Measurements from ENCODE around the gene ARRDC3.

ARRDC3 gene

DNA sequence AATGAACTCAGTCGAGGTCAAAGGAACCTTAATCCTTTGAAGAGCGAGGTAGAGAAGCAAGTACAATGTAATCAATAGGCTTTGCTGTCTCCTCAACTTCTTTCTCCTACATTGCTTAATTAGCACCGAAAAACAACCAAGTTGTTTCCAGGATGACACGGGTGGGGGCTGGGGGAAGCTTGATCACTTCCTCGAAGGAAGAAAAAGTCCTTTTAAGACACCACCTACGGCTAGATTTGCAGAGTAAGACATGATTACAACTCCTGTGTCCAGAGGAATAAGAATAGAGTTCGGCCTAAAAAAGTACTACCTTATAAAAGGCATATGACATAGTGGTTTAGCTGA is 811 bp upstream of the ARRDC3 start:
- DNase-seq, result no peak

DNA sequence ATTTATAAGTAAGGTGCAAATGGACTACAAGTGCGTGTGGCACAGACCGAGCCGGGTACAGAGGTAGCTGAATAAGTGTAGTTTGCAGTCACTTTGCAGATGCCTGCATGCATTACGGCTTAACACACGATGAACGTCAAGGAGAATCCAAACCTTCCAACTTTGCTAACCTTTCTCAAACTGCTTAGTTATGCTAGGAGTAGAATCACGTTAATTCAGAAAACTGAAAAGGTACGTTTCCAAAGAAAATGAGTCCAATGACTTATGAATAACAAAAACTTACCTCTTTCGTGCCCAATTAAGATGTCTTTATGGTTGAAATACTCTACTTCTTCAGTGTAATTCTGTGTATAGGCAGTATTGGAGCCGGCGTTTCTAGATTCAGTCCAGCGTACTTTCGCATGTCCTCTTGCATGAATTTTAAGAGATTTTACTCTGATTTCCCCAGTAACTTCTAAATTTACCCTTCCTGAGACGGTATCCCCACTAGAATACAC is 539 bp downstream of the ARRDC3 start:
- DNase-seq, result peak in 1 of 2 experiments; percentile 49

DNA sequence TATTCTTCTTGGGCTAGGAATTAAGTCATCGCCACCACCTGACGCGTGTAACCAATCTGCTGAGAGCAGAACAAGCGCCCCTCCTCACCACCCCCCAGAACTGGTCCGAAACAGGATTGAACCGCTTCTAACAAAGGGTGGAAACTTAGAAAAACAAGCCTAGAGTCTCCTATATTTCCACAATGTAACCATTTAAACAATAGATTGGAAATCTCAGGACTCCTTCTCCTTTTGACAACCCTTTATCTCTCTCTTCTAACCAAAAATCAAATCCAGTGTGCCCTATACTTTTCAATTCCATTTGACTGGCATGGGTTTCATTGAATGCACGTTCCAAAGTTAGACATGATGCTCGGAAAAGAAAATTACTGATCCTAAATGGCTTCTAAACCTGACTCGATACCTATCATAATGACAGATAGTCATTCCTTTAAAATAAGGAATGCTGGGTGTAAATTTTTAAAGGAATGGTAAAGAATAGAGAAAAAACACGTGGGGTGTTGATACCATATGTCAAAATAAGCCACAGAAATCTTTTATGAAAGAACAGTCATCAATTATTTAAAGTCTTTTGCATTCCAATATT is 1.2 kb downstream of the ARRDC3 start:
- DNase-seq, result peak; percentile 59 to 76

DNA sequence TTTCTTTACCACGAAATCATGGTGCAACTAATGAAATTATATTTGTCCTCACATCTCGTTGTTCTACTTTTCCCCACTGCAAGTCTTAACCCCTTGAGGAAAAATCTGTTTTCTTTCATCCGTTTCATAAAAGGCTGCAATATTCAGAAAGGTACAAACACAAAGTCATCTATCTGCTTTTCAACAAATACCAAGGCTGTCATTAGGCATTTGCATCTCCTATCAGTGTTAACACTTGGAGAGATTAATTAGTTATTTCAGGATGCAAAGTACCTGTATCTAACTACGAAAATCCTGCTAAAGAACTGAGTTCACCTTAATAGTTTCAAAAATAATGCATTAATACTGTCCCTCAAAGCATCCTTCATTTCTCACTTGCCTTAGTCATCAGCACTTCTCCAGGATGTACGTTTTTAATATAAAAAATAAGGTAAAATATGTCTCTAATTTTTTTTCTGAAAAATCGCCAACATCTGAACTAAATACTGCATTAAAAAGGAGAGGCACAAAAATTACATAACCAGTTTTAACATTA is 1.8 kb downstream of the ARRDC3 start:
- DNase-seq, result no peak

DNA sequence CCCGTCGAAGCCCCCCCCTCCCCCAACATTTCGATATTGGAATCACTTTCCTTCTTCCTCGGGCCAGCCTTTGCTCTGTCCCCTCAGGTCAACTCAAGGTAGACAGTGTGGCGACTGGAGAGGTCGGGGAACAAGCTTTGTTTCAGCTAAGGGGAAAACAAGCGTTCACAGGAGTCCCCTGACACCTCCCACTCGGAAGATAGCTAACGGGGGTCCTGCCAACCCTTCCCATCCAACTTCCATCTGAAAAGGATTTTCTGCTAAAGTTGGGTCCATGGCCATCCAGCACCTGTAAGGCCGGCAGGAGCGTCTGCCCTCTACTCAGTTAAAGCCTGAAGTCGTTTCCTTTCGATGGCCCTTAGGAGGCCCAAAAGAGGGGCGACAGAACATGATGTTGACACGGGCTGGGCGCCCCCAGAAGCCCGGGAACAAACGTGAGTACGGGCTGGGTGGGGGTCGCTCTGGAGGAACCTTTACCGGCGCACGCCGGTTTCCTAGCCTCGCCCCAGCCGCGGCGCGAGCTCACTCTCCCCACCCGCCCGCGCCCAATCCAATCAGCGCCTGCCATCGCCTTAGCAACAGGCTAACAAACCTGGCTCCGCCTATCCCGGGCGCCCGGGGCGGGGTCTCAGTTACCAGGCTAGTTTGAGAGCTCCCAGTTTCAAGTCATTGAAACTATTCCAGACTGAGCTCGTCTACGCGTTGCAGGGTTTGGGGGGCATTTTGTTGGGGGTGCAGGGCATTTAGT is 2.5 kb downstream of the ARRDC3 start:
- DNase-seq, result peak; percentile 91 to 94

GRCh38 chr5:91379914-91380490 is 3.1 kb downstream of the ARRDC3 start:
- peak; percentile 86 to 92 for DNase-seq

GRCh38 chr5:91379246-91379913 is 3.7 kb downstream of the ARRDC3 start:
- no peak for DNase-seq

DNA sequence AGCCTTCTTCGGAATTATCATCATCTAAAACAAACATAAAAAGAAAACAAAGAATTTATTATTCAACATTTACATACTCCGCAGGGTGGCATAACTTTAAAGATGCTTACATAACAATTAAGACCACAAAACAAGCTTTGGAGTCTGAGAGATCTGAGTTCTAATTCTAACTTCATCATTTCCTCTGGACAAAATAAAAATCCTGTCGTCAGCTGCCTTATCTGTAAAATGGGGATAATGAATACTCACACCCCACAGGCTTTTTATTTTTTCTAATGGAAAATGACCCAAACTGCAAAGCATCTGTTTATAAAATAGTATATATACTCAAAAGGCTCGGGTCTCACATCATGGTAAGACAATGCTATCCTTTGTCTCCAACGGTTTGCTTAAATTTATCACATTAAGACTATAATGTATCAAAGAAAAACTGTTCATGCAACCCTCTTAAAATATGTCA is 4.3 kb downstream of the ARRDC3 start:
- no peak for DNase-seq

DNA sequence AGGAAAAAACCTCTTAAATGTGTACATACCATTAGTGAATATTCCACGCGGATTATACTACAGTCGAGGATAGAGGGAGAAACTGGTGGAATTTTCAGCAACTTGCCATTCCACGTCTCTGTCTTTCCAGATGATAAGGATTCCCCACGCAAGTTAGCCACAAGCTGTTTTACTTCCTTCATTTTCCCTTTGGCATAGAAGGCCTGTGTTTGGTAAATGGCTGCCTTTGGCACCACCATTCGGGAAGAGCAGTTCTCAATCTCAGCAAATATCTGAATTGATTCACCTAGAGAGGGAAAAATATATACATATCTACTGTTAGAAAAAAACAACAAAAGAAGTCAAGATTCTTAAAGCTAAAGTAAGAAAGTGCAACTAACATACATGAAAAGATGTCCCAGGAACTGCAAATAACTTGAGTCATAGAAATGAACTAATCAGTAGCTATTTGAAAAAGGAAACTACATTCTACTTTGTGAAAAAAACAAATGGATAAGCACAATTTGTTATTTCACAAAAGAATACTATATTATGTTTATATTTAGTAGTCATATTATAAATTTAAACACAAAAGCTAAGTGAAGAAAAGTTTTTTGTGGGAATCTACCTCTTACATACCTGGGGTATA is 8.1 kb downstream of the ARRDC3 start:
- DNase-seq, result no peak

DNA sequence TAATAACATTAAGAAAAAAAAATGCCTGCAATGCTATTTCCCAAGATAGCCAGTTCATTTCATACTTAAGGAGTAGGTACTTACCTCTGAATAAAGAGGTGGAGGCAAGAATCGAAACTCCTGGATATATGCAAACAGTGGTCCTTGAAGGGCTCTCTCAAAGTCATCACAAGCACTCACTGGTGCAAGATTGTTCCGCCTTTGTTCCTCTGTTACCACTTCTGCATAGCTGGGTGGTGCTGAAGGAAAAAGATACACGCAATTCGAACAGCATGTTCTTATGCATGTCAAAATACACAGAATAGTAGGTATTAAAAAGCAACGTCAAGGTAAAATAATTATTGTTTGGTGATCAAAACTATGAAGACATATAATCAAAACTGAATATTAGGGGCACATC is 9.5 kb downstream of the ARRDC3 start:
- DNase-seq, result no peak

- no peak for DNase-seq
These were observed 10.1 kb downstream of the ARRDC3 start for GRCh38 chr5:91373006-91373405.

GRCh38 chr5:91369480-91369879 is 13.6 kb downstream of the ARRDC3 start:
- no peak for DNase-seq

- no peak for DNase-seq
These were observed 15.0 kb downstream of the ARRDC3 start for GRCh38 chr5:91367908-91368648.

GRCh38 chr5:91367344-91367743 is 15.8 kb downstream of the ARRDC3 start:
- no peak for DNase-seq

DNA sequence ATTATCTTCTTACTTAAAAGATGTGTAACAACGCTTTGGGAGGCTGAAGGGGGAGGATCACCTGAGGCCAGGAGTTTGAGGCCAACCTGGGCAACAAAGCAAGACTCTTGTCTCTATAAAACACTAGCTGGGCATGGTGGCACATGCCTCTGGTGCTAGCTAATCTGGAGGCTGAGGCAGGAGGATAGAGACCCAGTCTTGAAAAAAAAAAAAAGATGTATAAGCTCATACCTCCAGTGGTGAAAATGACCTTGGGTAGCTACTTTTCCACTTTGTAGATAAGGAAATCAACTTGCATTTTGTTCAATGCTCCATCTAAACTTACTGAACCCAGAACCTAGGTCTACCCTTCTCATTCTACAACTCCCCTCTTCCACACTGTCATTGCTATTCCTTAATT is 16.6 kb downstream of the ARRDC3 start:
- no peak for DNase-seq

- DNase-seq, result no peak
These were observed 17.6 kb downstream of the ARRDC3 start for GRCh38 chr5:91365498-91365897.

GRCh38 chr5:91362935-91363334 is 20.2 kb downstream of the ARRDC3 start:
- DNase-seq, result no peak

DNA sequence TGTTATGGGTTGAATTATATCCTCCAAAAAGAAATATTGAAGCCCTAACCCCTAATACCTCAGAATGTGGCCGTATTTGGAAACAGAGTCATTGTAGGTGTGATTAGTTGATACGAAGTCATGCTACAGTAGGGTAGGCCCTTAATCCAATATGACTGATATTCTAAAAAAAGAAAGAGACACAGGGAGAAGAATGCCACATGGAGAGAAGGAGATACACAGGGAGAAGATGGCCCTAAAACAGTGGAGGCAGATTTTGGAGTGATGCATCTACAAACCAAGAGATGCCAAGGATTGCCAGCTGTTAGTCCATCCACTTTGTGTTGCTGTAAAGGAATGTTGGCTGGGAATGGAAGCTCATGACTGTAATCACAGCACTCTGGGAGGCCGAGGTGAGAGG is 21.3 kb downstream of the ARRDC3 start:
- no peak for DNase-seq

DNA sequence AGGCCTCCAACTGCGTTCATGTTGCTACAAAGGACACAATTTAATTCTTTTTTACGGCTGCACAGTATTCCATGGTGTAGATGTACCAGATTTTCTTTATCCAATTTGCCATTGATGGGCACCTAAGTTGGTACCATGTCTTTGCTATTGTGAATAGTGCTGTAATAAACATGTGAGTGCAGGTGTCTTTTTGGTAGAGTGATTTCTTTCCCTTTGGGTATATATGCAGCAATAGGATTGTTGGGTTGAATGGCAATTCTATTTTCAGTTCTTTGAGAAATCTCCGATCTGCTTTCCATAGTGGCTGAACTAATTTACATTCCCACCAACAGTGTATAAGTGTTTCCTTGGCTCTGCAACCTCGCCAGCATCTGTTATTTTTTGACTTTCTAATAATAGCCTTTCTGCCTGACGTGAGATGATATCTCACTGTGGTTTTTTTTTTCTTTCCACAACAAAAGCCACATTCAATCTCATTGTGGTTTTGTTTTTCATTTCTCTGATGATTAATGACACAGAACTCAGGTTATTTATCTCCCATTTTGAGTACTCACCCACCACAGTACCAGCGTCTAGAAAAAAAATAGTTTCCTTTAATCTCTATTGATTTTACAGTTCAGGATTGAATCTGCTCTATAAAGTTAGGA is 21.9 kb downstream of the ARRDC3 start:
- no peak for DNase-seq

- DNase-seq, result no peak
These were observed 23.0 kb downstream of the ARRDC3 start for GRCh38 chr5:91359962-91360609.

- DNase-seq, result no peak
These were observed 25.3 kb downstream of the ARRDC3 start for GRCh38 chr5:91357806-91358205.

All from NCI-H2081 (cell line).